ENCODE data around the gene VKORC1. TPM values are rescaled to one million over a fixed set of nuclear protein-coding genes. Genes with fewer than 3 reads are reported as not detected.

Gene VKORC1
- polyA plus RNA-seq, 4 donors = 54.4 to 87.8 (median 80.6) TPM

GRCh38 chr16:31073970-31074813 is 20.4 kb downstream of the VKORC1 start, which contains the start of the genes ZNF646 and ZNF668:
Gene ZNF646 (plus strand): TSS chr16:31074422. CDS start chr16:31076325, 1,903 bp downstream.
Gene ZNF668 (minus strand): TSS chr16:31074240. CDS start chr16:31064459, 9,781 bp downstream.
- FAIRE-seq (no peak), DNase-seq (peak; percentile 99)
- Histone ChIP-seq H3K9me3 (ENCODE audit: control insufficient read depth in 2 of 2, insufficient read depth in 1 of 2, low read depth in 1 of 2, low read length in 1 of 2) (no peaks in the 10 kb centered on the region), H3K27ac (ENCODE audit: low read depth in 1 of 3, low read length in 2 of 3) (peak within 1 kb of the TSS; percentile 82 to 98 (median 87)), H3K27me3 (ENCODE audit: control insufficient read depth in 3 of 3, insufficient read depth in 3 of 3, low read length in 3 of 3) (no peaks in the 10 kb centered on the region), H3K4me1 (ENCODE audit: control insufficient read depth in 3 of 3, insufficient read depth in 2 of 3, low read depth in 1 of 3, low read length in 2 of 3) (peaks cover 0 to 7% (median 6%) of the 10 kb centered on the region in 3 donors), H3K36me3 (ENCODE audit: control insufficient read depth in 3 of 3, insufficient read depth in 2 of 3, low read depth in 1 of 3, low read length in 3 of 3) (peaks cover 4 to 32% (median 11%) of the 10 kb centered on the region in 3 donors), H3K4me3 (ENCODE audit: low read depth in 1 of 3, low read length in 3 of 3) (peak within 1 kb of the TSS; percentile 83 to 99 (median 89))
- WGBS, 3 donors = 0 to 1% (median 0%) methylated on average over 48 of the region's 48 CpGs

DNA sequence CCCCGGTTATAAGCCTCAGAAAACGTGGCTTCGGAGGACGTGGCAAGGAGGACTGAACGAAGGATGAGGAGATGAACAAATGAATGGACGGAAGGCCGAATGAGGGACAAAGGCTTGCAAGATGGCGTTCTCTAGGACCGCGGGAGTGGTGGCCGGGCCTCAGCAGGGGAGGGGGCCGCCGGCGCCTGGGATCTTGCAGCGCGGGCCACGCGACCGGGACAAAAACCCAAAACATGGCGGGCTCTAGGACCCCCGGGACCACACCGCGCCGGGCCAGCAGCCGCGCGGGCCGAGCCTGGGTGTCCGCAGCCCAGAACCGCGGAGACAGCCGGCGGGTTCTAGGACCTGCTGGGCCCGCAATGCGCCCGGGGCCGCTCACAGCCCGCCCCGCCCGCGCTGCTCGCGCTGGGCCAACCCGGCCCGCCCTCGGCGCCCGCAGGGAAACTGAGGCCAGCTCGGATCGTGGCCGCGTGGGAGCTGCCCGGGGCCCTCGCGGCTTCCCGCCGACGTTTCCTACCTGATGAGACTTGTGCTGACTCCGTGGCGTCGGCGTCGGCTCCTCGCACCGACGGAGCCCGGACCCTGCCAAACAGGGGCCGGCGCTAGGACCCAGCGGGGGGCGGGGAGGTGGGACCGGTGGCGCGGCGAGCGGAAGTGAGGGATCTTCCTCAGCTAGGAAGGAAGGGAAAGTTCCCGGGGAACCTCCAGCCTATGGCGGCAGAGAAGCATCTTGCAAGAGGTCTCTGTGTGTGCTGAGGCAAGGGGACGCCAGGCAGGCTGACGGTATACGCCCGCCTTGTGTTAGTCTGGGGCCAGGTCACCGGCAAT is 21.2 kb downstream of the VKORC1 start:
- Histone ChIP-seq H3K4me3 (ENCODE audit: low read depth in 1 of 3, low read length in 3 of 3) (peak overlapping the region; percentile 83 to 99 (median 89)), H3K4me1 (ENCODE audit: control insufficient read depth in 3 of 3, insufficient read depth in 2 of 3, low read depth in 1 of 3, low read length in 2 of 3) (peaks cover 0 to 7% (median 6%) of the 10 kb centered on the region in 3 donors), H3K27me3 (ENCODE audit: control insufficient read depth in 3 of 3, insufficient read depth in 3 of 3, low read length in 3 of 3) (no peaks in the 10 kb centered on the region), H3K9me3 (ENCODE audit: control insufficient read depth in 2 of 2, insufficient read depth in 1 of 2, low read depth in 1 of 2, low read length in 1 of 2) (no peaks in the 10 kb centered on the region), H3K27ac (ENCODE audit: low read depth in 1 of 3, low read length in 2 of 3) (peak overlapping the region; percentile 82 to 98 (median 82)), H3K36me3 (ENCODE audit: control insufficient read depth in 3 of 3, insufficient read depth in 2 of 3, low read depth in 1 of 3, low read length in 3 of 3) (peaks cover 3 to 24% (median 4%) of the 10 kb centered on the region in 3 donors)
- DNase-seq = peak; percentile 90 to 98
- WGBS, 3 donors = 0% methylated on average over 75 to 83 of the region's 83 CpGs
- FAIRE-seq = no peak

DNA sequence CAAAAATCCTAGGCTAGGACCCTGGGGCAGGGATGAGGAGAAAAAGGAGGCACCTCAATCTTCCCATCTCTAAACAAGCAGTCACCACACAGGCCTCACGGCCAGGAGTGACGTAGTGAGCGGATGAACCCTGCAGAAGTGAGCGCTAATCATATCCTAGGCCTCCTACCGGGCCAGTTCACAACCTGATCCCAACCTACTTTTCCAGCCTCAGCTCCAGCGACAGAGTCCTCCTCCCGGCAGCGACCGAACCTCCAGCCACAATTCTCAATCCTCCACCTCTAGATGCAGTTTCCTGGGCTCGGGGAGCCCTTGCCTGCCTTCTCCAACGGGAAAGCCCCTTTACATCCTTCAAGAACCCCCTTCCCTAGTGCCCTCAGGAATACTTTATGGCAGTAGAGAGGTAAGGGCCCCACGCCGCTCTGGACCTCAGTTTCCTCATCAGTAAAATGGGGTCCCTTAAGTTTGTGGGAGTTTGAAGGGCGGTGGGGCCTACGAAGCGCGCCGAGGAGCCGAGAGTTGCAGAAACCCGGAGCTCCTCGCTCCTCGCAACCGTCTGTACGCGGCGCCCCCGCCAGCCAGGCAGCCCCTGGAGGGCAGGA is 22.0 kb downstream of the VKORC1 start:
- no peaks in the 10 kb centered on the region for H3K27me3 ChIP-seq (ENCODE audit: control insufficient read depth in 3 of 3, insufficient read depth in 3 of 3, low read length in 3 of 3)
- H3K27ac ChIP-seq (ENCODE audit: low read depth in 1 of 3, low read length in 2 of 3) = peak overlapping the region; percentile 71 to 98 (median 82)
- peaks cover 0 to 7% (median 6%) of the 10 kb centered on the region in 3 donors for H3K4me1 ChIP-seq (ENCODE audit: control insufficient read depth in 3 of 3, insufficient read depth in 2 of 3, low read depth in 1 of 3, low read length in 2 of 3)
- DNase-seq = peak; percentile 36 to 58
- FAIRE-seq = no peak
- peak overlapping the region; percentile 83 to 99 (median 89) for H3K4me3 ChIP-seq (ENCODE audit: low read depth in 1 of 3, low read length in 3 of 3)
- peaks cover 0 to 17% (median 4%) of the 10 kb centered on the region in 3 donors for H3K36me3 ChIP-seq (ENCODE audit: control insufficient read depth in 3 of 3, insufficient read depth in 2 of 3, low read depth in 1 of 3, low read length in 3 of 3)
- 1 to 2% (median 1%) methylated on average over 27 of the region's 27 CpGs for WGBS, 3 donors
- H3K9me3 ChIP-seq (ENCODE audit: control insufficient read depth in 2 of 2, insufficient read depth in 1 of 2, low read depth in 1 of 2, low read length in 1 of 2) = no peaks in the 10 kb centered on the region

DNA sequence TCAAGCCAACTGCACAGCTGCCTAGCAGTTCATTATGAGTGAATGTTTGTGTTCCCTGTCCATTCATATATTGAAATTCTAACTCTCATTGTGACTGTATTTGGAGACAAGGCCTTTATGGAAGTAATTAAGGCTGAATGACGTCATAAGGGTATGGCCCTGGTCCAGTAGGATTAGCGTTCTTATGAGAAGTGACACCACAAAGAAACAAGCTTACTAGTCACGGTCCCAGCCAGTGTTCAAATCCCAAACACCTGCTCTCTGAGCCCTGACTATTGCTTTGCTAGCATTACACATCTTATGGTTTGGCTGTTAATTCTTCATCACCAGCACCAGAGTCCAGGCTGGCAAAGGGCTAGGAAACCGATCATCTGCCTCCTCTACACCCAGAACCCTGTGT is 22.7 kb downstream of the VKORC1 start:
- DNase-seq (peak; percentile 19), FAIRE-seq (no peak)
- no peaks in the 10 kb centered on the region for H3K9me3 ChIP-seq (ENCODE audit: control insufficient read depth in 2 of 2, insufficient read depth in 1 of 2, low read depth in 1 of 2, low read length in 1 of 2)
- 11 to 32% (median 22%) methylated on average over 4 of the region's 4 CpGs for WGBS, 3 donors
- H3K36me3 ChIP-seq (ENCODE audit: control insufficient read depth in 3 of 3, insufficient read depth in 2 of 3, low read depth in 1 of 3, low read length in 3 of 3) = peaks cover 0 to 9% (median 1%) of the 10 kb centered on the region in 3 donors
- no peaks in the 10 kb centered on the region for H3K27me3 ChIP-seq (ENCODE audit: control insufficient read depth in 3 of 3, insufficient read depth in 3 of 3, low read length in 3 of 3)
- H3K4me1 ChIP-seq (ENCODE audit: control insufficient read depth in 3 of 3, insufficient read depth in 2 of 3, low read depth in 1 of 3, low read length in 2 of 3) = peaks cover 0 to 7% (median 6%) of the 10 kb centered on the region in 3 donors
- H3K27ac ChIP-seq (ENCODE audit: low read depth in 1 of 3, low read length in 2 of 3) = peak overlapping the region in 1 of 3 donors; percentile 13
- H3K4me3 ChIP-seq (ENCODE audit: low read depth in 1 of 3, low read length in 3 of 3) = peak overlapping the region in 2 of 3 donors; percentile 89 to 99

GRCh38 chr16:31067342-31067741 is 27.3 kb downstream of the VKORC1 start:
- no peak overlapping the region for H3K4me3 ChIP-seq (ENCODE audit: low read depth in 1 of 3, low read length in 3 of 3)
- 87 to 93% (median 92%) methylated on average over 3 of the region's 3 CpGs for WGBS, 3 donors
- DNase-seq (no peak), FAIRE-seq (no peak)
- no peaks in the 10 kb centered on the region for H3K27me3 ChIP-seq (ENCODE audit: control insufficient read depth in 3 of 3, insufficient read depth in 3 of 3, low read length in 3 of 3)
- peaks cover 0 to 14% (median 8%) of the 10 kb centered on the region in 3 donors for H3K36me3 ChIP-seq (ENCODE audit: control insufficient read depth in 3 of 3, insufficient read depth in 2 of 3, low read depth in 1 of 3, low read length in 3 of 3)
- no peaks in the 10 kb centered on the region for H3K9me3 ChIP-seq (ENCODE audit: control insufficient read depth in 2 of 2, insufficient read depth in 1 of 2, low read depth in 1 of 2, low read length in 1 of 2)
- peaks cover 0 to 6% (median 2%) of the 10 kb centered on the region in 3 donors for H3K4me1 ChIP-seq (ENCODE audit: control insufficient read depth in 3 of 3, insufficient read depth in 2 of 3, low read depth in 1 of 3, low read length in 2 of 3)
- H3K27ac ChIP-seq (ENCODE audit: low read depth in 1 of 3, low read length in 2 of 3) = no peak overlapping the region

GRCh38 chr16:31064882-31065461 is 29.6 kb downstream of the VKORC1 start:
- H3K27ac ChIP-seq (ENCODE audit: low read depth in 1 of 3, low read length in 2 of 3) = peak overlapping the region in 1 of 3 donors; percentile 72
- FAIRE-seq (no peak), DNase-seq (no peak)

DNA sequence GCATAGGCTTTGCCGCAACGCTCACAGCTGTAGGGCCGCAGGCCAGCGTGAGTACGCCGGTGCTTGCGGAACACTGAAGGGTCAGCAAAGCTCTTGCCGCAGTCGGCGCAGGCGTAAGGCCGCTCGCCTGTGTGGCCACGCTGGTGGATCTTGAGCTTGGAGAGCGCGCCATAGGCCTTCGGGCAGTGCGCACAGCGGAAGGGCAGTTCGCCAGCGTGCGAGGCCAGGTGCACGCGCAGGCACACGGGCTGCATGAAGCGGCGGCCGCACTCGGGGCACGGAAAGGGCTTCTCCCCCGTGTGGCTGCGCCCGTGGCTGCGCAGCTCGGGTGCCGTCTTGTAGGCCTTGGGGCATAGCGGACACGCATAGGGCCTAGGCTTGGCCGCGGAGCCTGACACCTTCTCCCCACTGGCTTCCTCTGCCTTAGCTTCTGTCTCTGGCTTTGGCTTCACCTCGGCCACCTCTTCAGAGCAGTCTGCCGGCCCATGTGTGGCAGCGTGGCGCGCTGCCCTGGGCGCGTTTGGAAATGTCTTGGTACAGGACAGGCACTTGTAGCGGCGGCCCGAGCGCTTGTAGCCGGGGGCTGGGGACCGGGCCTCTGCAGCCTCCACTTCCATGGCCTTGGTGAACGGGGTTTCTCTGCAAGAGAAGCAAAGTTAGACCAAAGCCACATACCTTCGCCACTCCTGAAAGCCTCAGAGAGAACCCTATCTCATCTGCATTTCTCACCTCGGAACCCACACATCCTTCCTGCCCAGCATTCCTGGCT is 30.6 kb downstream of the VKORC1 start:
- 86 to 92% (median 88%) methylated on average over 55 to 56 of the region's 56 CpGs for WGBS, 3 donors
- no peak for FAIRE-seq
- no peak overlapping the region for H3K4me3 ChIP-seq (ENCODE audit: low read depth in 1 of 3, low read length in 3 of 3)
- no peaks in the 10 kb centered on the region for H3K9me3 ChIP-seq (ENCODE audit: control insufficient read depth in 2 of 2, insufficient read depth in 1 of 2, low read depth in 1 of 2, low read length in 1 of 2)
- H3K27me3 ChIP-seq (ENCODE audit: control insufficient read depth in 3 of 3, insufficient read depth in 3 of 3, low read length in 3 of 3) = no peaks in the 10 kb centered on the region
- no peak for DNase-seq
- H3K27ac ChIP-seq (ENCODE audit: low read depth in 1 of 3, low read length in 2 of 3) = peak overlapping the region in 1 of 3 donors; percentile 57
- no peaks in the 10 kb centered on the region for H3K4me1 ChIP-seq (ENCODE audit: control insufficient read depth in 3 of 3, insufficient read depth in 2 of 3, low read depth in 1 of 3, low read length in 2 of 3)
- H3K36me3 ChIP-seq (ENCODE audit: control insufficient read depth in 3 of 3, insufficient read depth in 2 of 3, low read depth in 1 of 3, low read length in 3 of 3) = peaks cover 0 to 33% (median 8%) of the 10 kb centered on the region in 3 donors

More at GRCh38 chr16:31064882-31065461, 29.6 kb downstream of the VKORC1 start:
- H3K27me3 ChIP-seq (ENCODE audit: control insufficient read depth in 3 of 3, insufficient read depth in 3 of 3, low read length in 3 of 3) = no peaks in the 10 kb centered on the region
- peaks cover 0 to 33% (median 8%) of the 10 kb centered on the region in 3 donors for H3K36me3 ChIP-seq (ENCODE audit: control insufficient read depth in 3 of 3, insufficient read depth in 2 of 3, low read depth in 1 of 3, low read length in 3 of 3)
- H3K9me3 ChIP-seq (ENCODE audit: control insufficient read depth in 2 of 2, insufficient read depth in 1 of 2, low read depth in 1 of 2, low read length in 1 of 2) = no peaks in the 10 kb centered on the region
- no peaks in the 10 kb centered on the region for H3K4me1 ChIP-seq (ENCODE audit: control insufficient read depth in 3 of 3, insufficient read depth in 2 of 3, low read depth in 1 of 3, low read length in 2 of 3)
- no peak overlapping the region for H3K4me3 ChIP-seq (ENCODE audit: low read depth in 1 of 3, low read length in 3 of 3)
- WGBS, 3 donors = 65 to 88% (median 74%) methylated on average over 4 of the region's 4 CpGs

Data from small intestine (tissue), 7 donors.